Measurements from ENCODE around the gene FGFR2. TPM values are rescaled to one million over a fixed set of nuclear protein-coding genes. Genes with fewer than 3 reads are reported as not detected.

Gene FGFR2
- total RNA-seq, 6 experiments from 2014 or later, result not detected

GRCh38 chr10:121583857-121584256 is 14.4 kb downstream of the FGFR2 start:
- no peak overlapping the region for H3K27ac Mint-ChIP-seq
- H3K36me3 Mint-ChIP-seq (ENCODE audit: low read depth), result no peaks in the 10 kb centered on the region
- no peak for DNase-seq
- H3K9me3 Mint-ChIP-seq, result peaks cover 10% of the 10 kb centered on the region; the same call in 1 of the 2 replicates
- H3K27me3 Mint-ChIP-seq (ENCODE audit: insufficient read depth), result peaks cover 4% of the 10 kb centered on the region
- TF ChIP-seq CTCF (IDR thresholded peaks at IDR 0.05), result no peak
- H3K4me1 Mint-ChIP-seq (ENCODE audit: low read depth), result no peaks in the 10 kb centered on the region
- no peak overlapping the region for H3K4me3 Mint-ChIP-seq

- Mint-ChIP-seq H3K4me3 (no peak overlapping the region), H3K27ac (no peak overlapping the region), H3K36me3 (ENCODE audit: low read depth) (no peaks in the 10 kb centered on the region), H3K4me1 (ENCODE audit: low read depth) (no peaks in the 10 kb centered on the region), H3K9me3 (peaks cover 12% of the 10 kb centered on the region; the same call in 1 of the 2 replicates), H3K27me3 (ENCODE audit: insufficient read depth) (peaks cover 4% of the 10 kb centered on the region)
- TF ChIP-seq CTCF (IDR thresholded peaks at IDR 0.05), result no peak
- no peak for DNase-seq
Observed at GRCh38 chr10:121583258-121583657, 15.0 kb downstream of the FGFR2 start.

- TF ChIP-seq CTCF (IDR thresholded peaks at IDR 0.05), result no peak
- Mint-ChIP-seq H3K4me1 (ENCODE audit: low read depth) (no peaks in the 10 kb centered on the region), H3K27me3 (ENCODE audit: insufficient read depth) (peaks cover 8% of the 10 kb centered on the region), H3K27ac (no peak overlapping the region), H3K4me3 (no peak overlapping the region), H3K9me3 (peaks cover 16% of the 10 kb centered on the region; the same call in 1 of the 2 replicates), H3K36me3 (ENCODE audit: low read depth) (no peaks in the 10 kb centered on the region)
- DNase-seq, result no peak
Observed at GRCh38 chr10:121580276-121581116, 17.7 kb downstream of the FGFR2 start.

GRCh38 chr10:121579656-121580055 is 18.6 kb downstream of the FGFR2 start:
- Mint-ChIP-seq H3K27me3 (ENCODE audit: insufficient read depth) (peaks cover 8% of the 10 kb centered on the region), H3K27ac (no peak overlapping the region), H3K9me3 (peaks cover 20% of the 10 kb centered on the region; the same call in 1 of the 2 replicates), H3K4me3 (no peak overlapping the region), H3K36me3 (ENCODE audit: low read depth) (no peaks in the 10 kb centered on the region), H3K4me1 (ENCODE audit: low read depth) (no peaks in the 10 kb centered on the region)
- no peak for DNase-seq
- no peak for TF ChIP-seq CTCF (IDR thresholded peaks at IDR 0.05)

- TF ChIP-seq CTCF (IDR thresholded peaks at IDR 0.05), result no peak
- Mint-ChIP-seq H3K4me1 (ENCODE audit: low read depth) (no peaks in the 10 kb centered on the region), H3K9me3 (peaks cover 26% of the 10 kb centered on the region; the same call in 1 of the 2 replicates), H3K36me3 (ENCODE audit: low read depth) (no peaks in the 10 kb centered on the region), H3K27ac (no peak overlapping the region), H3K4me3 (no peak overlapping the region), H3K27me3 (ENCODE audit: insufficient read depth) (peaks cover 8% of the 10 kb centered on the region)
- no peak for DNase-seq
Observed at GRCh38 chr10:121578965-121579364, 19.3 kb downstream of the FGFR2 start.
